Neural progenitor cell (in vitro differentiated cells): ENCODE results near the gene SMAD2. TPM values are rescaled to one million over a fixed set of nuclear protein-coding genes. Genes with fewer than 3 reads are reported as not detected.

Experiments used
- DNase-seq: peaks from one replicate; pipeline ENCODE4 v3.0.0-alpha.2; 2016; ENCODE audit warnings: low spot score
- H2AFZ ChIP-seq: fragments of 200-600 bp; sonication (generic); replicated peaks from 2 replicates; pipeline ENCODE4 v1.6.1; 2016; ENCODE audit warnings: antibody characterized with exemption
- H3F3A ChIP-seq: fragments of 200-600 bp; sonication (generic); 2 replicates; pipeline ENCODE4 v1.6.1; 2016; ENCODE audit warnings: antibody characterized with exemption, low read depth
- H3K27ac ChIP-seq: fragments of 200-600 bp; sonication (generic); 2 replicates; pipeline ENCODE4 v1.5.1; 2016; ENCODE audit warnings: mild to moderate bottlenecking
- H3K27me3 ChIP-seq: fragments of 200-600 bp; sonication (generic); 2 replicates; pipeline ENCODE4 v1.6.1; 2016; ENCODE audit warnings: mild to moderate bottlenecking, moderate library complexity
- H3K36me3 ChIP-seq: fragments of 200-600 bp; sonication (generic); 2 replicates; pipeline ENCODE4 v1.5.1; 2016
- H3K4me1 ChIP-seq: fragments of 200-600 bp; sonication (generic); 2 replicates; pipeline ENCODE4 v1.6.1; 2016; ENCODE audit warnings: mixed run types
- H3K4me2 ChIP-seq: fragments of 200-600 bp; sonication (generic); 2 replicates; pipeline ENCODE4 v1.6.1; 2016
- H3K4me3 ChIP-seq: fragments of 200-600 bp; sonication (generic); 2 replicates; pipeline ENCODE4 v1.5.1; 2016
- H3K79me2 ChIP-seq: fragments of 200-600 bp; sonication (generic); 2 replicates; pipeline ENCODE4 v1.6.1; 2016; ENCODE audit warnings: low read depth
- H3K9ac ChIP-seq: fragments of 200-600 bp; sonication (generic); 2 replicates; pipeline ENCODE4 v1.6.1; 2016
- H3K9me3 ChIP-seq: fragments of 200-600 bp; sonication (generic); 2 replicates; pipeline ENCODE4 v1.5.1; 2016; ENCODE audit warnings: low read depth
- H4K20me1 ChIP-seq: fragments of 200-600 bp; sonication (generic); 2 replicates; pipeline ENCODE4 v1.6.1; 2016; ENCODE audit warnings: low read depth
- H3K27ac Mint-ChIP-seq: 3 replicates; pipeline ENCODE4 v1.8.0; 2021; ENCODE audit warnings: mixed read lengths
- H3K27me3 Mint-ChIP-seq: 2 replicates; pipeline ENCODE4 v1.8.0; 2022; ENCODE audit warnings: low read depth, mild to moderate bottlenecking, inconsistent platforms, moderate library complexity, mixed read lengths; ENCODE audit not compliant: insufficient read depth
- H3K36me3 Mint-ChIP-seq: 3 replicates; pipeline ENCODE4 v1.8.0; 2021; ENCODE audit warnings: mixed read lengths
- H3K4me1 Mint-ChIP-seq: 3 replicates; pipeline ENCODE4 v1.8.0; 2021; ENCODE audit warnings: mixed read lengths
- H3K4me3 Mint-ChIP-seq: 3 replicates; pipeline ENCODE4 v1.8.0; 2021; ENCODE audit warnings: mild to moderate bottlenecking, moderate library complexity, mixed read lengths
- H3K9me3 Mint-ChIP-seq: 3 replicates; pipeline ENCODE4 v1.8.0; 2020; ENCODE audit warnings: mixed read lengths
- CTCF ChIP-seq: fragments of 200-600 bp; sonication (generic); IDR thresholded peaks from 2 replicates; pipeline ENCODE4 v1.5.1; 2017; ENCODE audit warnings: antibody characterized with exemption, mild to moderate bottlenecking
- EZH2 ChIP-seq: fragments of 200-600 bp; sonication (generic); IDR thresholded peaks from 2 replicates; pipeline ENCODE4 v1.6.1; 2017; ENCODE audit warnings: antibody characterized with exemption, mild to moderate bottlenecking, moderate library complexity
- EZH2phosphoT487 ChIP-seq: fragments of 200-600 bp; sonication (generic); IDR thresholded peaks from 2 replicates; pipeline ENCODE4 v1.6.1; 2017; ENCODE audit warnings: antibody characterized with exemption
- total RNA-seq: library from RNA; depleted of rRNA; stranded (reverse); fragments of >200 nt; gene quantifications from 2 replicates; pipeline ENCODE4 v1.2.3, GENCODE V29; 2015; ENCODE audit warnings: low replicate concordance

SMAD2 gene
- total RNA-seq, 1 donor from 2014 or later = 233 TPM

GRCh38 chr18:47863041-47863440 lies 67.4 kb downstream of the SMAD2 start:
- TF ChIP-seq CTCF (no peak), EZH2 (no peak), EZH2phosphoT487 (no peak)
- no peaks in the 10 kb centered on the region for H3K27me3 Mint-ChIP-seq
- Histone ChIP-seq H3K79me2 (peaks cover 29% of the 10 kb centered on the region), H3K27me3 (no peaks in the 10 kb centered on the region), H3F3A (peaks cover 41% of the 10 kb centered on the region), H3K9me3 (peaks cover 13% of the 10 kb centered on the region), H2AFZ (no peak overlapping the region), H3K27ac (no peak overlapping the region), H3K9ac (no peak overlapping the region), H3K4me1 (no peaks in the 10 kb centered on the region), H3K36me3 (peaks cover 89% of the 10 kb centered on the region), H3K4me2 (no peak overlapping the region), H4K20me1 (no peaks in the 10 kb centered on the region), H3K4me3 (no peak overlapping the region)
- H3K9me3 Mint-ChIP-seq = peaks cover 23% of the 10 kb centered on the region
- DNase-seq = no peak
- no peak overlapping the region for H3K27ac Mint-ChIP-seq
- H3K4me3 Mint-ChIP-seq = no peak overlapping the region
- peaks cover 59% of the 10 kb centered on the region for H3K36me3 Mint-ChIP-seq
- no peaks in the 10 kb centered on the region for H3K4me1 Mint-ChIP-seq

GRCh38 chr18:47858607-47859006 lies 71.9 kb downstream of the SMAD2 start:
- TF ChIP-seq EZH2 (no peak), EZH2phosphoT487 (no peak), CTCF (no peak)
- no peak overlapping the region for H3K27ac Mint-ChIP-seq
- Histone ChIP-seq H3K4me2 (no peak overlapping the region), H2AFZ (no peak overlapping the region), H3K27ac (no peak overlapping the region), H3K36me3 (peaks cover 71% of the 10 kb centered on the region), H3K9me3 (peaks cover 20% of the 10 kb centered on the region), H3K27me3 (no peaks in the 10 kb centered on the region), H3F3A (peaks cover 39% of the 10 kb centered on the region), H4K20me1 (no peaks in the 10 kb centered on the region), H3K4me3 (no peak overlapping the region), H3K79me2 (peaks cover 18% of the 10 kb centered on the region), H3K9ac (no peak overlapping the region), H3K4me1 (no peaks in the 10 kb centered on the region)
- H3K4me3 Mint-ChIP-seq = no peak overlapping the region
- DNase-seq = no peak
- no peaks in the 10 kb centered on the region for H3K4me1 Mint-ChIP-seq
- peaks cover 65% of the 10 kb centered on the region for H3K36me3 Mint-ChIP-seq
- H3K27me3 Mint-ChIP-seq = no peaks in the 10 kb centered on the region
- H3K9me3 Mint-ChIP-seq = peaks cover 41% of the 10 kb centered on the region

GRCh38 chr18:47847635-47848034 lies 82.8 kb downstream of the SMAD2 start:
- Mint-ChIP-seq H3K4me1 (no peaks in the 10 kb centered on the region), H3K4me3 (no peak overlapping the region), H3K27ac (no peak overlapping the region), H3K9me3 (no peaks in the 10 kb centered on the region), H3K27me3 (no peaks in the 10 kb centered on the region), H3K36me3 (peaks cover 29% of the 10 kb centered on the region)
- Histone ChIP-seq H3K4me3 (no peak overlapping the region), H3K9me3 (no peaks in the 10 kb centered on the region), H3K79me2 (peaks cover 46% of the 10 kb centered on the region), H3K36me3 (peaks cover 53% of the 10 kb centered on the region), H3F3A (peaks cover 24% of the 10 kb centered on the region), H3K4me2 (no peak overlapping the region), H3K27me3 (no peaks in the 10 kb centered on the region), H2AFZ (no peak overlapping the region), H3K4me1 (no peaks in the 10 kb centered on the region), H3K9ac (no peak overlapping the region), H4K20me1 (peaks cover 14% of the 10 kb centered on the region), H3K27ac (no peak overlapping the region)
- DNase-seq = no peak
- no peak for TF ChIP-seq EZH2

- H3K9ac ChIP-seq = no peak overlapping the region
- no peaks in the 10 kb centered on the region for H3K4me1 ChIP-seq
- Mint-ChIP-seq H3K9me3 (no peaks in the 10 kb centered on the region), H3K4me3 (no peak overlapping the region), H3K36me3 (peaks cover 34% of the 10 kb centered on the region), H3K4me1 (no peaks in the 10 kb centered on the region), H3K27me3 (no peaks in the 10 kb centered on the region), H3K27ac (no peak overlapping the region)
- H3K4me2 ChIP-seq = no peak overlapping the region
- peaks cover 14% of the 10 kb centered on the region for H4K20me1 ChIP-seq
- H3K79me2 ChIP-seq = peaks cover 46% of the 10 kb centered on the region
- H3K9me3 ChIP-seq = no peaks in the 10 kb centered on the region
- H3K36me3 ChIP-seq = peaks cover 59% of the 10 kb centered on the region
- peak overlapping the region; percentile 21 for H3K27ac ChIP-seq
- H3K27me3 ChIP-seq = no peaks in the 10 kb centered on the region
- no peak overlapping the region for H2AFZ ChIP-seq
- no peak for DNase-seq
- peaks cover 27% of the 10 kb centered on the region for H3F3A ChIP-seq
- TF ChIP-seq CTCF (no peak), EZH2 (no peak)
- no peak overlapping the region for H3K4me3 ChIP-seq
Measured at GRCh38 chr18:47846431-47846830, 84.0 kb downstream of the SMAD2 start.
